Keratinocyte (primary cell): ENCODE results near the gene GM2A. TPM values are rescaled to one million over a fixed set of nuclear protein-coding genes. Genes with fewer than 3 reads are reported as not detected.
"Not testable (repeated sequence)": the region's sequence is repeated elsewhere in the genome, so short reads cannot be mapped to it uniquely, and the experiment has no call there.

ENCODE experiments used
- DNase-seq: peaks from one replicate; pipeline ENCODE4 v3.0.0-alpha.2; 2011; ENCODE audit warnings: low read depth, missing footprints, low spot score
- FAIRE-seq: peaks from 2 replicates; lab custom pipeline; 2011; peaks lifted over from hg19 to GRCh38; lab: Jason Lieb, UNC
- H2AFZ ChIP-seq: 2 replicates; pipeline ENCODE4 v1.6.0; 2012; ENCODE audit warnings: low read length, control low read depth, inconsistent platforms; ENCODE audit not compliant: control insufficient read depth
- H3K27ac ChIP-seq: 2 replicates; pipeline ENCODE4 v1.5.1; 2011; ENCODE audit warnings: low read length; ENCODE audit not compliant: control insufficient read depth, insufficient read depth
- H3K27me3 ChIP-seq: 3 replicates; pipeline ENCODE4 v1.6.0; 2011; ENCODE audit warnings: low read length; ENCODE audit not compliant: control insufficient read depth, insufficient read depth; ENCODE audit errors: extremely low read depth
- H3K36me3 ChIP-seq, 2 experiments: 2 replicates in 1 of 2; 3 replicates in 1 of 2; pipeline ENCODE4 v1.5.1; 2011; ENCODE audit warnings: low read length in 2 of 2, mild to moderate bottlenecking in 1 of 2; ENCODE audit not compliant: control insufficient read depth in 2 of 2, insufficient read depth in 2 of 2; ENCODE audit errors: extremely low read depth in 1 of 2
- H3K4me1 ChIP-seq: 3 replicates; pipeline ENCODE4 v1.5.1; 2011; ENCODE audit warnings: low read length; ENCODE audit not compliant: control insufficient read depth, insufficient read depth; ENCODE audit errors: extremely low read depth
- H3K4me2 ChIP-seq: 3 replicates; pipeline ENCODE4 v1.6.0; 2011; ENCODE audit warnings: low read depth, low read length; ENCODE audit not compliant: control insufficient read depth, insufficient read depth; ENCODE audit errors: extremely low read depth
- H3K4me3 ChIP-seq, 3 experiments: fragments of 200-600 bp in 1 of 3; sonication (generic) in 1 of 3; 2 replicates in 2 of 3; 3 replicates in 1 of 3; pipeline ENCODE4 v1.5.1; 2011 to 2016; ENCODE audit warnings: low read length in 3 of 3, mild to moderate bottlenecking in 3 of 3, control low read depth in 2 of 3, inconsistent platforms in 1 of 3, low read depth in 1 of 3, mixed read lengths in 1 of 3, mixed run types in 1 of 3, moderate library complexity in 1 of 3; ENCODE audit not compliant: control insufficient read depth in 2 of 3, insufficient read depth in 2 of 3; ENCODE audit errors: extremely low read depth in 1 of 3
- H3K79me2 ChIP-seq: 2 replicates; pipeline ENCODE4 v1.6.0; 2012; ENCODE audit warnings: low read length; ENCODE audit not compliant: control insufficient read depth, insufficient read depth
- H3K9ac ChIP-seq: 3 replicates; pipeline ENCODE4 v1.6.0; 2011; ENCODE audit warnings: low read length; ENCODE audit not compliant: control insufficient read depth, insufficient read depth; ENCODE audit errors: extremely low read depth
- H3K9me1 ChIP-seq: 3 replicates; pipeline ENCODE4 v1.6.0; 2011; ENCODE audit warnings: low read length; ENCODE audit not compliant: control insufficient read depth, insufficient read depth; ENCODE audit errors: extremely low read depth
- H3K9me3 ChIP-seq: 2 replicates; pipeline ENCODE4 v1.5.1; 2012; ENCODE audit warnings: low read depth, low read length; ENCODE audit not compliant: control insufficient read depth
- H4K20me1 ChIP-seq: 3 replicates; pipeline ENCODE4 v1.6.0; 2011; ENCODE audit warnings: low read length; ENCODE audit not compliant: control insufficient read depth, insufficient read depth; ENCODE audit errors: extremely low read depth
- EZH2 ChIP-seq: IDR thresholded peaks from one replicate; pipeline ENCODE4 v1.6.1; 2012; ENCODE audit warnings: inconsistent platforms, mild to moderate bottlenecking, low read length, moderate library complexity
- dilution Hi-C: fragments of 300-500 bp; cut with MboI; formaldehyde crosslinking; loops from one replicate; pipeline ENCODE4 v1.7.0; 2020; ENCODE audit warnings: low sequenced_read_pairs; ENCODE audit not compliant: extremely low pct_ligation_motif_present
- polyA plus RNA-seq, 5 experiments: library from polyadenylated mRNA; depleted of rRNA in 3 of 5; stranded (reverse) in 3 of 5; stranded (forward) in 1 of 5; unstranded in 1 of 5; fragments of >200 nt; gene quantifications; 1 replicate in 1 of 5; 2 replicates in 3 of 5; 3 replicates in 1 of 5; pipeline versions ENCODE4 v1.2.1 to v1.2.3, GENCODE V29; 2011 to 2012; ENCODE audit warnings: missing spikeins in 2 of 5, low read depth in 1 of 5, low replicate concordance in 1 of 5
- TF ChIP-seq, protein P1 (sequence below), 3 experiments: IDR thresholded peaks in 1 of 3; conservative IDR thresholded peaks in 1 of 3; optimal IDR thresholded peaks in 1 of 3; 2 replicates in 2 of 3; 3 replicates in 1 of 3; pipeline versions ENCODE3 to v1.5.1; 2011; ENCODE audit warnings: low read length in 3 of 3, mild to moderate bottlenecking in 3 of 3, moderate library complexity in 2 of 3, control low read depth in 1 of 3, inconsistent platforms in 1 of 3; ENCODE audit not compliant: insufficient read depth in 2 of 3; ENCODE audit errors: extremely low read depth in 1 of 3

Gene GM2A
- polyA plus RNA-seq, 1 donor (not counting 4 experiments of a cell fraction or from before 2014, with no cell fraction given) = 117 TPM

DNA sequence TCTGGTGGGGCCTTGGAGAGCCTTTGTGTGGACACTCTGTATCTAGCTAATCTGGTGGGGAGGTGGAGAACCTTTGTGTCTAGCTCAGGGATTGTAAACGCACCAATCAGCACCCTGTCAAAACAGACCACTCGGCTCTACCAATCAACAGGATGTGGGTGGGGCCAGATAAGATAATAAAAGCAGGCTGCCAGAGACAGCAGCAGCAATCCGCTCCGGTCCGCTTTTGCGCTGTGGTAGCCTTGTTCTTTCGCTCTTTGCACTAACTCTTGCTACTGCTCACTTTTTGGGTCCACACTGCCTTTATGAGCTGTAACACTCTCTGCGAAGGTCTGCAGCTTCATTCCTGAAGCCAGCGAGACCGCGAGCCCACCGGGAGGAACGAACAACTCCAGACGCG is 56.8 kb downstream of the GM2A start:
- H3K4me3 ChIP-seq, DNase-seq, dilution Hi-C loops, H3K36me3 ChIP-seq, H3K9me3 ChIP-seq, H4K20me1 ChIP-seq, H3K79me2 ChIP-seq, H3K4me1 ChIP-seq, H2AFZ ChIP-seq, H3K27ac ChIP-seq, H3K9me1 ChIP-seq, H3K4me2 ChIP-seq, H3K27me3 ChIP-seq, FAIRE-seq, H3K9ac ChIP-seq: not testable (repeated sequence)

- no peaks in the 10 kb centered on the region for H3K79me2 ChIP-seq
- no peak overlapping the region for H3K4me3 ChIP-seq
- H2AFZ ChIP-seq = no peak overlapping the region
- no peak for TF ChIP-seq EZH2
- TF ChIP-seq, protein P1, sequence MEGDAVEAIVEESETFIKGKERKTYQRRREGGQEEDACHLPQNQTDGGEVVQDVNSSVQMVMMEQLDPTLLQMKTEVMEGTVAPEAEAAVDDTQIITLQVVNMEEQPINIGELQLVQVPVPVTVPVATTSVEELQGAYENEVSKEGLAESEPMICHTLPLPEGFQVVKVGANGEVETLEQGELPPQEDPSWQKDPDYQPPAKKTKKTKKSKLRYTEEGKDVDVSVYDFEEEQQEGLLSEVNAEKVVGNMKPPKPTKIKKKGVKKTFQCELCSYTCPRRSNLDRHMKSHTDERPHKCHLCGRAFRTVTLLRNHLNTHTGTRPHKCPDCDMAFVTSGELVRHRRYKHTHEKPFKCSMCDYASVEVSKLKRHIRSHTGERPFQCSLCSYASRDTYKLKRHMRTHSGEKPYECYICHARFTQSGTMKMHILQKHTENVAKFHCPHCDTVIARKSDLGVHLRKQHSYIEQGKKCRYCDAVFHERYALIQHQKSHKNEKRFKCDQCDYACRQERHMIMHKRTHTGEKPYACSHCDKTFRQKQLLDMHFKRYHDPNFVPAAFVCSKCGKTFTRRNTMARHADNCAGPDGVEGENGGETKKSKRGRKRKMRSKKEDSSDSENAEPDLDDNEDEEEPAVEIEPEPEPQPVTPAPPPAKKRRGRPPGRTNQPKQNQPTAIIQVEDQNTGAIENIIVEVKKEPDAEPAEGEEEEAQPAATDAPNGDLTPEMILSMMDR (optimal IDR thresholded peaks at IDR 0.05 in 1 of 3, IDR thresholded peaks at IDR 0.05 in 1 of 3, conservative IDR thresholded peaks at IDR 0.05 in 1 of 3; ENCODE audit: extremely low read depth in 1 of 3, insufficient read depth in 2 of 3, low read length in 3 of 3) = no peak
- H3K4me2 ChIP-seq = no peak overlapping the region
- no peaks in the 10 kb centered on the region for H3K9me1 ChIP-seq
- DNase-seq (no peak), FAIRE-seq (no peak)
- H3K9me3 ChIP-seq = no peaks in the 10 kb centered on the region
- no peaks in the 10 kb centered on the region for H3K36me3 ChIP-seq
- no peaks in the 10 kb centered on the region for H3K4me1 ChIP-seq
- H3K9ac ChIP-seq = no peak overlapping the region
- no peak overlapping the region for H3K27ac ChIP-seq
- H4K20me1 ChIP-seq = no peaks in the 10 kb centered on the region
- H3K27me3 ChIP-seq = no peaks in the 10 kb centered on the region
- dilution Hi-C loops = no loop called here
These were observed 57.9 kb downstream of the GM2A start for GRCh38 chr5:151310932-151311331.

DNA sequence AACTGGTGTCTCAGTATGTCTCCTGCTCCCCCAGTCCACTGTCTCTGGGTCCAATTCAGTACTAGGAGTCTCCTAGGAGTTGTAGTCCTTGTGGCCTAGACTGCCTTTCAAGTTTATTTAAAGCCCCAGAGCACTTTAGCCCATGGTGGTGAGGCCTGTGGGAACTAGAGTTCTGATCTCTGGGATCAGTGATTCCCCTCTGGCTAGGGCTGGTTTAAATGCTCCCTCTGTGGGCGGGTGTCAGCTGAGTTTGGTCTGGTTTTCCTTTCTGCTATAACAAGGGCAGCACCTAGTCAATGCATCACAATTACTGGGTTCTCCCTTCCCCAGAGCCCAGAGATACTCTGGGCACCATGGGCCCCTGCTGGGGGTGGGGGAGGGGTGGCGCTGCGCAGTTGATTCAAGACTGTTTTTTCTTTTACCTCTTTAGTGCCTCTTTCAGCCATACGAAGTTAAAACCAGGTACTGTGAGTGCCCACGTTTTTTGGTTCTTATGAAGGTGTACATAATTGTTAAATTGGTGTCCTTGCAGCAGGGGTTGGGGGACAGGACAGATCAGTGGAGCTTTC is 59.9 kb downstream of the GM2A start:
- Histone ChIP-seq H2AFZ (no peak overlapping the region), H3K79me2 (no peaks in the 10 kb centered on the region), H3K27me3 (no peaks in the 10 kb centered on the region), H3K4me3 (no peak overlapping the region), H3K4me1 (no peaks in the 10 kb centered on the region), H3K9ac (no peak overlapping the region), H3K9me1 (no peaks in the 10 kb centered on the region), H3K9me3 (no peaks in the 10 kb centered on the region), H3K27ac (no peak overlapping the region), H3K4me2 (no peak overlapping the region), H4K20me1 (no peaks in the 10 kb centered on the region), H3K36me3 (no peaks in the 10 kb centered on the region)
- DNase-seq (no peak), FAIRE-seq (no peak)
- no peak for TF ChIP-seq EZH2
- TF ChIP-seq, protein P1 (optimal IDR thresholded peaks at IDR 0.05 in 1 of 3, IDR thresholded peaks at IDR 0.05 in 1 of 3, conservative IDR thresholded peaks at IDR 0.05 in 1 of 3; ENCODE audit: extremely low read depth in 1 of 3, insufficient read depth in 2 of 3, low read length in 3 of 3) = no peak
- dilution Hi-C loops = no loop called here
